Measurements from ENCODE around the gene MDM2. TPM values are rescaled to one million over a fixed set of nuclear protein-coding genes. Genes with fewer than 3 reads are reported as not detected.
A peak's percentile ranks its signal among the peaks of the same experiment; 100 is the strongest.
"Not testable (repeated sequence)": the region's sequence is repeated elsewhere in the genome, so short reads cannot be mapped to it uniquely, and the experiment has no call there.

Gene MDM2
- polyA plus RNA-seq, 4 donors: 52.3 to 76.4 (median 57.5) TPM

DNA sequence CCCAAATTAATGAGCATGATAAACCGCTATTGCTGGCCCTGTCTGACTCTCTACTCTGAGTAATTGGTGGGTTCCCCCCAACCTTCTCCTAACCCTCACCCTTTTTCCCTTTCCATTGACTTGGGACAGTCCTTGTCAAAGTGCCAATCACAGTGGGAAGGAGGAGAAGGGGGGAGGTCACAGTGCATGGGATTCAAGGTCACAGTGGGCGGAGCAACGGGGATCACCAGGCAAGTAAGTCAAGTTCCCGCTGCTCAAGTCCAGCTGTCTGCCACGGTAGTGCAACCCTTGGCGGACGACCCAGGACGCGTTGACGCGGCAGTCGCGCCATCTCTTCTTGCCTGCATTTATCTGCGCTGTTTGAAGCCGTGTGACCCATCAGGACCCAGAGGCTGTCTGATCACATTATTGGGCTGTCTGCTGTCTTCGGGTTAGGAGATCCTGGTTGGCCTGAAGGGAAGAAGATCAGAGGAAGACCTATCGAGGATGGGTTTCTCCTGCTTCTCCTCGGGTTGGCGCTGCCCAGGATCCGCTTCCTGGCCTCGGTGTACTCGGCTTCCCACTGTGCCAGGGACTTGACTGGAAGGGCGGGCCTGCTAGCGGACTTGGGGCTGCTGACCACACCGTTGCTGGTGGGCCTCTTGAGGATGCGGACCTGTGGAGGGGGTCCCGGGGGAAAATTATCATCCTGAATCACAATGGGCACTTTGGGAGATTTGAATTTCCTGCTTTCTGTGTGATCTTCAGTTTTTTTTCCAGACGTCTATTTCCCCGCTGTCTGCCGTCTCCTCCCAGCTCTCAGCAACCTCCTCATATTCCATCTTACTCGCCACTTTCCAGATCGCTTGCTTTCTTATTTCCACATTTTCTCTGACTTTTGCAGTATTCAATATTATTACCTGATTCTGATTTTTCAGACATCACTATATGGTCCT lies 3.1 kb upstream of the MDM2 start:
- DNase-seq (ENCODE audit: low read depth in 4 of 4, low spot score in 2 of 4): no peak

DNA sequence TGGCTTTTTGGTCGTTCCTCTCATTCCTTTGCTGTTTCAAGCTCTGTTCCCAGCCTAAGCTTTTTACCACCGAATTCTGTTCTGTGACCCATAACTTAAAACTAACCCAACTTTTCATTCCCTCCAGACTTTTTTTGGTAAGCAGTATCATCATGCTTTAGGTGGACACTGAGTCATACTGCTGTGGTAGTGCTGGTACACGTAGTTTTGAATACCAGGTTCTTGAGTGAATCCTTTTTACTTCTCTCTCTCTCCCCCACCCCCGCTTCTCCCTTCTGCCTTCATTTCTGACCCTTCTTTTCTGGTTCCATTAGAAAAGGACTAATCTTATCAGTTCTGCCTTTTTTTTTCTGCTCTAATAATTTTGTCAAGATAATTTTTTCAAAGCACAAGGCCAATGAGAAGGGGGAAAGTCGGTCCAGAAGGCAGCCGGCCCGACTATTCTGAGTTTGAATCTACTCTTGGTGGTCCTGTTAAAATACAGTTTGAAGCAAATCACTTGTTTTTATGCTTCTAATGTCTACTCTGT lies 2.3 kb upstream of the MDM2 start:
- DNase-seq (ENCODE audit: low read depth in 4 of 4, low spot score in 2 of 4): no peak

DNA sequence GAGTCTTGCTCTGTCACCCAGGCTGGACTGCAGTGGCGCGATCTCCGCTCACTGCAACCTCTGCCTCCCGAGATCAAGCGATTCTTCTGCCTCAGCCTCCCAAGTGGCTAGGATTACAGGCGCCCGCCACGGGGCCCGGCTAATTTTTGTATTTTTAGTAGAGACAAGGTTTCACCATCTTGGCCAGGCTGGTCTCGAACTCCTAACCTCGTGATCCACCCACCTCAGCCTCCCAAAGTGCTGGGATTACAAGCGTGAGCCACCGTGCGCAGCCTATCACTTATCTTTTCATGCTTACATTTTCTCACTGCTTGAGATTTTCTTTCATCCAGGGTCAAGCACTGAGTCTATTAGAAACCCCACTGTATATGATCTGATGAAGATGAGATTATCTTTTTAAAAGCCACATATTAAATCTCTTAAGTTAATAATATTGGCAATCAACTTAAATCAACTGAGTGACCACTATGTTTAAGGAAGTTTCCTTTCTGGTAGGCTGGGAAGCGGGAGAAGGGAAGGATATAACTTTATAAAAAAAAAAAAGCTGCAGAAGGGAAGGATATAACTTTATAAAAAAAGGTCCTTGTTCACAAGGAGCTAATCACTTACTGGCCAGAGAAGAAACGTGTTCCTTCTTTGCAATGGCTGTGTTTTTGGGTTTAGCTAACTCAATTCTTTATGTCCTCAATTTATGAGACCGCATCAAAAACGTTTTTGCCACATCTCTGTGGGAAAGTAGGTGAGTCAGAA lies 1.3 kb upstream of the MDM2 start:
- DNase-seq (ENCODE audit: low read depth in 4 of 4, low spot score in 2 of 4): no peak

DNA sequence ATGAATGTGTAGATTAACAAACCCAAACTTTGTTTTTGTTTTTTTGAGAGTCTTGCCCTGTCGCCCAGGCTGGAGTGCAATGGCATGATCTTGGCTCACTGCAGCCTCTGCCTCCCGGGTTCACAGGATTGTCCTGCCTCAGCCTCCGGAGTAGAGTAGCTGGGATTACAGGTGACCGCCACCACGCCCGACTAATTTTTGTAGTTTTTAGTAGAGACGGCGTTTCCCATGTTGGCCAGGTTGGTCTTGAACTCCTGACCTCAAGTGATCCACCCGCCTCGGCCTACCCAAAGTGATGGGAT lies 752 bp upstream of the MDM2 start:
- DNase-seq (ENCODE audit: low read depth in 4 of 4, low spot score in 2 of 4): not testable (repeated sequence)

DNA sequence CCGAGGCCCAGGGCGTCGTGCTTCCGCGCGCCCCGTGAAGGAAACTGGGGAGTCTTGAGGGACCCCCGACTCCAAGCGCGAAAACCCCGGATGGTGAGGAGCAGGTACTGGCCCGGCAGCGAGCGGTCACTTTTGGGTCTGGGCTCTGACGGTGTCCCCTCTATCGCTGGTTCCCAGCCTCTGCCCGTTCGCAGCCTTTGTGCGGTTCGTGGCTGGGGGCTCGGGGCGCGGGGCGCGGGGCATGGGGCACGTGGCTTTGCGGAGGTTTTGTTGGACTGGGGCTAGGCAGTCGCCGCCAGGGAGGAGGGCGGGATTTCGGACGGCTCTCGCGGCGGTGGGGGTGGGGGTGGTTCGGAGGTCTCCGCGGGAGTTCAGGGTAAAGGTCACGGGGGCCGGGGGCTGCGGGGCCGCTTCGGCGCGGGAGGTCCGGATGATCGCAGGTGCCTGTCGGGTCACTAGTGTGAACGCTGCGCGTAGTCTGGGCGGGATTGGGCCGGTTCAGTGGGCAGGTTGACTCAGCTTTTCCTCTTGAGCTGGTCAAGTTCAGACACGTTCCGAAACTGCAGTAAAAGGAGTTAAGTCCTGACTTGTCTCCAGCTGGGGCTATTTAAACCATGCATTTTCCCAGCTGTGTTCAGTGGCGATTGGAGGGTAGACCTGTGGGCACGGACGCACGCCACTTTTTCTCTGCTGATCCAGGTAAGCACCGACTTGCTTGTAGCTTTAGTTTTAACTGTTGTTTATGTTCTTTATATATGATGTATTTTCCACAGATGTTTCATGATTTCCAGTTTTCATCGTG lies 612 bp downstream of the MDM2 start:
- DNase-seq (ENCODE audit: low read depth in 4 of 4, low spot score in 2 of 4): peak in 3 of 4 donors; percentile 45 to 68 (median 50)

DNA sequence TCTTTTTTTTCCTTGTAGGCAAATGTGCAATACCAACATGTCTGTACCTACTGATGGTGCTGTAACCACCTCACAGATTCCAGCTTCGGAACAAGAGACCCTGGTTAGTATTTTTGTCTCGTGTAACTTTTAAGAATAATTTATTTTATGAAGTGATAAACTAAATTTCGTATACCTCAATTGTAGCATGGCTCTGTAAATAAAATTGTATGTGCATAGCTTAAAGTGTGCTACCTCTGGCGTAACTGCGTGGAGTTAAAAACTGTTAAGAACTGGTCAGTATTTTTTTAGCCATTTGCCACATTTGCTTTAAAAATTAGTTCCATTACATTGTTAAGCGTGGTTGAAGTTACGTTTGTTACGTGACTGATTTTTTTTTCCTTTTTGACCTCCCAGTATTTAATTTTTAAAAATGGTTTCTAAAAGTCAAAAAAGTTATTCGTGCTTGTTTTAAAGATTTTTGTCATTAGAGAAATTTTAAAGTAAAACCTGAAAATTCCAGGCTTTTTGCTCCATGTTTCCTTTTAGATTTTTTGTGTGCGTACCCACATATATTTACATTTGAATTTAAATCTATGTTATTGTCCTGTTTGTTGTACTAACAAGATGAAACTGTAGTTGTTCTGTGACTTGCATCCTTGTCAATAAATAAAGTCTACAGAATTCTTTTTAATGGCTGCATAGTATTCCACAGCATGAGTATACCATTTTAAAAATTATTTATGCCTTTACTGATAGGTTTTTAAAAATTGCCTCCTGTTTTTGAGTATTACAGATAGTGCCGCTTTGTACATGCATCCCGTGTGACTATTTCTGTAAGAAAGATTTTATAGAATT lies 1.4 kb downstream of the MDM2 start:
- DNase-seq (ENCODE audit: low read depth in 4 of 4, low spot score in 2 of 4): no peak

DNA sequence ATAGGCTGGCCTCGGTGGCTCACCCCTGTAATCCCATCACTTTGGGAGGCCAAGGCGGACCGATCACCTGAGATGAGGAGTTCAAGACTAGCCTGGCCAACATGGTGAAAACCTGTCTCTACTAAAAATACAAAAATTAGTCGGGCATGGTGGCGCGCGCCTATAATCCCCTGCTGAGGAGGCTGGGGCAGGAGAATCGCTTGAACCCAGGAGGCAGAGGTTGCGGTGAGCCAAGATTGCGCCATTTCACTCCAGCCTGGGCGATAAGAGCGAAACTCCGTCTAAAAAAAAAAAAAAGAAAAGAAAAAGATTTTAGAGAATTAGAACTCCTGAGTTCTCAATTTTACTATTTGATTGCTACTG lies 2.0 kb downstream of the MDM2 start:
- DNase-seq (ENCODE audit: low read depth in 4 of 4, low spot score in 2 of 4): not testable (repeated sequence)

DNA sequence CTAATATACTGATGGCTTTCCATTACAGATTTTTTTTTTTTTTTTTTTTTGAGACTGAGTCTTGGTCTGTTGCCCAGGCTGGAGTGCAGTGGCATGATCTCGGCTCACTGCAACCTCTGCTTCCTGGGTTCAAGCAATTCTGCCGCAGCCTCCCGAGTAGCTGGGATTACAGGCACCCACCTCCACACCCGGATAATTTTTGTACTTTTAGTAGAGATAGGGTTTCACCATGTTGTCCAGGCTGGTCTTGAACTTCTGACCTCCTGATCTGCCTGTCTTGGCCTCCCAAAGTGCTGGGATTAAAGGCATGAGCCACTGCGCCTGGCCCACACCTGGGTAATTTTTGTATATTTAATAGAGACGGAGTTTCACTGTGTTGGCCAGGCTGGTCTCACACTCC lies 3.6 kb downstream of the MDM2 start:
- not testable (repeated sequence) for DNase-seq (ENCODE audit: low read depth in 4 of 4, low spot score in 2 of 4)

DNA sequence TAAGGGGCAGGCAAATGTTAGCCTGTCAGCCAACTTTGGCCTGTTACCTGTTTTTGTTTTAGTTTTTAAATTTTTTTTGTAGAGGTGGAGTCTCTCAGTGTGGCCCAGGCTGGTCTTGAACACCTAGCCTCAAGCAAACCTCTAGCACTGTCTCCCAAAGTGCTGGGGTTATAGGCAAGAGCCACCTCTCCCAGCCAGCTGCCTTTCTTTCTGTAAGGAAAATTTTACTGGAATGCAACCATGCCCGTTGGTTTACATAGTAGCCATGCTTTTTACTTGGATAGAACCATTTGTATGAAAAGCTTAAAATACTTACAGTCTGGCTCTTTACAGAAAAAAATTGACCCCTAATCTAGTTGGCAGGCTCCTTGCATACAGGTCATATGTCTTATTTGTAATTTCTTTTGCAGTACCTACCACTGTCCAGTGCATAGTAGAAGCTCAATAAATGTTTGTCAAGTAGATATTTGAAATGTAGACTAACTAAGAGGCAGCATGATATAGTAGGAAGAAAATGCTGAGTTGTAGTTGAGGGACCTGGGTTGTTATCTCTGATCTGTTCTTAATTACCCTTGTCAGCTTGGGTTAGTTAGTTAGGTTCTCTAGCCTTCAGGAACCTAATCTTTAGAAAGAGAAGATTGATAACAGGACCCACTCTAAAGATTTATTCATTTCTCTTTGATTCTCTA lies 4.7 kb downstream of the MDM2 start:
- no peak for DNase-seq (ENCODE audit: low read depth in 4 of 4, low spot score in 2 of 4)

DNA sequence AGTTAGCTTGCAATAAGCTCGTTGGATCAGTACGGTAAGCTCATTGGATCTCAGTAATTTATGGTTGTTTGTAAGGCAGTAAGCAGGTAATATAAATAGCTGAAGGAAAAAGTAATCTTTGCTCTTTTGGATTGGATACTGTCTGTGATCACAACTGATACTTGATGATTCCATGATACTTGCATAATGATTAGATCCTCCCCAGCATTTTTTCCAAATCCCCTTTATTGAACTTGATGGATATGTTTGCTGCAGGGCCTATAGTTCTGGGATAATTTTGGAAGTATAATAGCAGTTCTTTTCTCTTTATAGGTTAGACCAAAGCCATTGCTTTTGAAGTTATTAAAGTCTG lies 5.2 kb downstream of the MDM2 start:
- DNase-seq (ENCODE audit: low read depth in 4 of 4, low spot score in 2 of 4): no peak

DNA sequence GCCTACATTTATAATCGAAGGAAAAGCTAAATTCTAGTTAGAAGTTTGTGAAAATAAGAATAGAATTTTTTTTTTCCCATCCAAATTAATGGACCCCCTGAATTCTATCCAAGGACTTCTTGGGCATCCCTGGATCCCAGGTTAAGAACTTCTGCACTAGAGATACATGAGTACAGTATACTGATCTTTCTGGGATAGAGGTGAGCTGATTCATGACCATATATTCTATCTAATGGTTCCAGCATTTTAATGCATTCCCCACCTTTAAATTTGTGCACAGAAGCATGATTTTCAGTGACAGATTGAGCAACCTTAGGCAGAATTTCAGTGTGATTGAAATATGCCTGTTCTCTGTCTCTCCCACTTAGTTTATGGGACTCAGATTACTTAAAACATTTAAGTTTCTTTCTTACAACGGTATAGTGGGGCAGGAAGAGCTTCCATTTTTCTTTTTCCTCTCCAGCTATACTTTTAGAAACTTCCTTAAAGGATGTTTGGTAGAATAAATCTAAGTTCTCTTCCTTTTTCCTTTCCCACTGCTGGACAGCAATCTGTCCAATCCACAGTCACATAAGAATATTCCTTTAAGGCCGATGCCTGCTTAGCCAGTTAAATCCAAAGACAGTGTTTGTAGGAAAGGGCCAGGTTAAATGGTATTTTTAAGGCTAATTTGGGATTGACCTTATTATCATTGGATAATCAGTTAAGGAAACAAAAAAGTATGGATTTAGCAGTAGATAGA lies 6.7 kb downstream of the MDM2 start:
- DNase-seq (ENCODE audit: low read depth in 4 of 4, low spot score in 2 of 4): no peak

DNA sequence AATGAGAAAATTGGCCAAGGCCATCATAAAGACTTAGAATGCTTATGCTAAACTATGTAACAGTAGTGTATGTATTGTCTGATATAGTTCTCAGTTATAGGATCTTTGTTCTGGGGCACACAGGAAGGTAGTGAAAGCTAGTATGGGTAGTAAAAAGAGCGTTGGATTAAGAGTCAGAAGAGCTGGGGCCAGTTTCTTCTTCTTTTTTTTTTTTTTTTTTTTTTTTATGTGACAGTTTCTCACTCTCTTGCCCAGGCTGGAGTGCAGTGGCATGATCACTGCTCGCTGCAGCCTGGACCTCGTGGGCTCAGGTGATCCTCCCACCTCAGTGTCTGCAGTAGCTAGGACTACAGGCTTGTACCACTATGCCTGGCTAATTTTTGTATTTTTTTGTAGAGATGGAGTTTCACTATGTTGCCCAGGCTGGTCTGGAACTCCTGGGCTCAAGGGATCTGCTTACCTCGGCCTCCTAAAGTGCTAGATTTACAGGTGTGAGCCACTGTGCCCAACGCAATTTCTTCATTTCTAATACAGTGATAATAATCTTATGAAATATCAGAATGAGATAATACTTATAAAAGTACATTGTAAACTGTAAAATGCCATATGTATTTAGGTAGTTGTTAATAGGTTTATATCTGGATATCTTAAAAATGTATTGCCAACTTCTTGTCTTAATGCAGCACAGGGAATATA lies 7.4 kb downstream of the MDM2 start:
- no peak for DNase-seq (ENCODE audit: low read depth in 4 of 4, low spot score in 2 of 4)

DNA sequence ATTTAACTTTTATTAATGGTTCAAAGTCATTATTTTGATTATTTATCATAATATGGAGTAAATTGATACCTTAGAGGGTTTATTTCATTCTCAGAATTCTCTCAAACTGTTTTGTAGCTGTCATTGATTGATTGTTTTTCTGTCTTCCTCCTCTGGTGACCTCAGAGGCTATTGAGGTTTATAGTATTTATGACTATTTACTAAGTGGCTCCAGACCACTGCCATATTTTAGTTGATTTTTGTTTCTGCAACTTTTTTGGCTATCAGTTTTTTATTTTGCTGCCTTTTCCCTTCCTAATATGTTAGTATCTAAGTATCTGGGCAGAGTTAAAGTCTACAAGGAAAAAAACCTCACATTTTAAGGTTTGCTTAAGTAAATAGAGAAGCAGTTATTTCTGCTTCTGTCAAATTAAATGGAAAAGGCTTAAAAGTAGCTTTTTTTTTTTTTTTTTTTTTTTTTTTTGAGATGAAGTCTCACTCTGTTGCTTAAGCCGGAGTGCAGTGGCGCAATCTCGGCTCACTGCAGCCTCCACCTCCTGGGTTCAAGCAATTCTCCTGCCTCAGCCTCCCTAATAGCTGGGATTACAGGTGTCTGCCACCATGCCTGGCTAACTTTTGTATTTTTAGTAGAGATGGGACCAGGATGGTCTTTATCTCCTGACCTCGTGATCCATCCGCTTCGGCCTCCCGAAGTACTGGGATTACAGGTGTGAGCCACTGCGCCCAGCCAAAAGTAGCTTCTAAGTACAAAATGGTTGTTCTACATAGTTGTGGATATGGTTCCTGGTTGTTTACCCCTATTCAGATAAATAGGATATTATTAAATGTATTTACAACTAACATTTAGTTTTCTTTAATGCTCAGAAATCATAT lies 8.2 kb downstream of the MDM2 start:
- no peak for DNase-seq (ENCODE audit: low read depth in 4 of 4, low spot score in 2 of 4)

DNA sequence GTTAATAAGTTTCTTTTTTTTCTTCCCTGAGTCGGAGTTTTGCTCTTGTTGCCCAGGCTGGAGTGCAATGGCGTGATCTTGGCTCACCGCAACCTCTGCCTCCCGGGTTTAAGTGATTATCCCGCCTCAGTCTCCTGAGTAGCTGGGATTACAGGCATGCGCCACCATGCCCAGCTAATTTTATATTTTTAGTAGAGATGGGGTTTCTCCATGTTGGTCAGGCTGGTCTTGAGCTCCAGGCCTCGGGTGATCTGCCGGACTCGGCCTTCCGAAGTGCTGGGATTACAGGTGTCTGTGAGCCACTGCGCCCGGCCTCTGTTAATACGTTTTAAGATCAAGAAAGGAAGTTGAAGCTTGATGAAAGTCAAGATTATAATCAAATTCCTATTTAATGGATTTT lies 11.5 kb downstream of the MDM2 start:
- not testable (repeated sequence) for DNase-seq (ENCODE audit: low read depth in 4 of 4, low spot score in 2 of 4)

DNA sequence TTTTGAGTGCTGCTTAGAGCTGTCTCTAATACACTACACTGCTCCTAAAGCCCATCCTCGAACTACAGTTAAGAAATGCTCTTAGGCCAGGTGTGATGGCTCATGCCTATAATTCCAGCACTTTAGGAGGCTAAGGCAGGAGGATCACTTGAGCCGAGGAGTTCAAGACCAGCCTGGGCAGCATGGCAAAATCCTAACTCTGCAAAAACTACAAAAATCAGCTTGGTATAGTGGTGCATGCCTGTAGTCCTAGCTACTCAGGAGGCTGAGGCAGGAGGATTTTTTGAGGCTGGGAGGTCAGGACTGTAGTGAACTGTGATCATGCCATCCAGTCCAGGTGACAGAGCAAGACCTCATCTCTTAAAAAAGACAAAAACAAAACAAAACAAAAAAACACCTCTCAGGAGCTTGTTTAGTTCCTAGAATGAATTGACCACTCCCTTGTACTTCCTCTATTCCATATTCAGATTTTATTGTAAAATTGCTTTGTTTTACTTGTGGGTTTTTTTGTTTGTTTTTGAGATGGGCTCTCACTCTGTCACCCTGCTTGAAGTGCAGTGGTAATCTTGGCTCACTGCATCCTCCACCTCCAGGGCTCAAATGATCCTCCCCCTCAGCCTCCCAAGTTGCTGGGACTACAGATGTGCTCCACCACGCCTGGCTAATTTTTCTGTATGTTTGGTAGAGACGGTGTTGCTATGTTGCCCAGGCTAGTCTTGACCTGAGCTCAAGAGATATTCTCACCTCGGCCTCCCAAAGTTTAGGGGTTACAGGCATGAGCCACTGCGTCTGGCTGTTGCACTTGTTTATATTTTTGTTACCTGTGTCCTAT lies 13.6 kb downstream of the MDM2 start:
- DNase-seq (ENCODE audit: low read depth in 4 of 4, low spot score in 2 of 4): no peak

DNA sequence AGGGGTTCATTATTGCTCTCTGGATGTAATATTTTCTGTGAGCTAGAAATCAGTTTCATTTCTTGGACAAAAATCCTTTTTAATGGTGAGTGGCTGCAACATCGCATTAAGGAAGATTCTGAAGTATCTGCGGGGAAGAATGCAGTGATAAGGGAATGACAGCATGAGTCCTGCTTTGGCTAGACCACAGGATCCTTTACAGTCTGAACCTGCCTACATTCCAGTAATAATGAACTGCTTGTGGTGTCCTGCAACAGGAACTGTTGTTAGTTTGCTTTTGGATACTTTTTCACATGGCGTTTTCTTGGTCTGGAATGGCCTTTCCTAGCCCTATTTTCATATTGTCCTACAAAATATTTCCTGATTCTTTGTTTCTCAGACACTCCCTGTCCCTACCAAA lies 15.7 kb downstream of the MDM2 start:
- DNase-seq (ENCODE audit: low read depth in 4 of 4, low spot score in 2 of 4): no peak

All from left renal cortex interstitium (tissue), 4 donors.